HFF-Myc (cell line): ENCODE measurements around the gene PLD3.

Source experiments
- DNase-seq: peaks from one replicate; pipeline ENCODE4 v3.0.0-alpha.2; 2011; ENCODE audit warnings: low read depth; ENCODE audit errors: extremely low read depth
- H3K4me3 ChIP-seq: replicated peaks from 2 replicates; pipeline ENCODE4 v1.5.1; 2011; ENCODE audit warnings: low read depth, mild to moderate bottlenecking, control low read depth, low read length
- TF ChIP-seq, protein P1 (sequence below): IDR thresholded peaks from 2 replicates; pipeline ENCODE4 v1.5.1; 2012; ENCODE audit warnings: mild to moderate bottlenecking, low read depth, low read length, control low read depth; ENCODE audit errors: missing control alignments

The PLD3 gene

GRCh38 chr19:40418040-40418439 is 69.5 kb downstream of the PLD3 start:
- H3K4me3 ChIP-seq = no peak overlapping the region
- no peak for DNase-seq
- TF ChIP-seq, protein P1, sequence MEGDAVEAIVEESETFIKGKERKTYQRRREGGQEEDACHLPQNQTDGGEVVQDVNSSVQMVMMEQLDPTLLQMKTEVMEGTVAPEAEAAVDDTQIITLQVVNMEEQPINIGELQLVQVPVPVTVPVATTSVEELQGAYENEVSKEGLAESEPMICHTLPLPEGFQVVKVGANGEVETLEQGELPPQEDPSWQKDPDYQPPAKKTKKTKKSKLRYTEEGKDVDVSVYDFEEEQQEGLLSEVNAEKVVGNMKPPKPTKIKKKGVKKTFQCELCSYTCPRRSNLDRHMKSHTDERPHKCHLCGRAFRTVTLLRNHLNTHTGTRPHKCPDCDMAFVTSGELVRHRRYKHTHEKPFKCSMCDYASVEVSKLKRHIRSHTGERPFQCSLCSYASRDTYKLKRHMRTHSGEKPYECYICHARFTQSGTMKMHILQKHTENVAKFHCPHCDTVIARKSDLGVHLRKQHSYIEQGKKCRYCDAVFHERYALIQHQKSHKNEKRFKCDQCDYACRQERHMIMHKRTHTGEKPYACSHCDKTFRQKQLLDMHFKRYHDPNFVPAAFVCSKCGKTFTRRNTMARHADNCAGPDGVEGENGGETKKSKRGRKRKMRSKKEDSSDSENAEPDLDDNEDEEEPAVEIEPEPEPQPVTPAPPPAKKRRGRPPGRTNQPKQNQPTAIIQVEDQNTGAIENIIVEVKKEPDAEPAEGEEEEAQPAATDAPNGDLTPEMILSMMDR = no peak

DNA sequence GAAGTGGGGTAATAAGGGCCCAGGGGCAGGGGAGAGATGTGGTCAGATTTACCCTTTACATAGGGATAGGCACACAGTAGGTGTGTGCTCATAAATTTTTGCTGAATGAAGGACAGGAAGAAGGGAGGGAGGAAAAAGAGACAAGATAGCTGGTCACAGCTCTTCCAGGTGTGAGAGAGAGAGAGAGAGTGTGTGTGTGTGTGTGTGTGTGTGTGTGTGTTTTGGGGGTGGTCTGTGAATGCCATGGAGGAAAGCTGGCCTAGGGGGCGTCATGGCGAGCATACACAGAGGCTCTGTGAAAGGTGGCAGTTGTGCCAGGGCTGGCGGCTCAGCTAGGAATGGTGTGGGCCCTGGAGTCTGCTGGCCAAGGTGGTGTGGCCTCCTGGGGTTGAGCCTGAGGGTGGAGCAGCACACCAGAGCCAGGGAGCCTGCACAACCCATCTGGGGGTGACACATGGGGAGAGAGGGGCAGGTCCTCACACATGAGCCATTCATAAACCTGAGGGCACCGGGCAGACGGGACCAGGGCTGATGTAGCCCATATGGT is 70.6 kb downstream of the PLD3 start:
- DNase-seq = no peak
- TF ChIP-seq, protein P1 = no peak
- H3K4me3 ChIP-seq = no peak overlapping the region

GRCh38 chr19:40419780-40420179 is 71.3 kb downstream of the PLD3 start:
- DNase-seq = no peak
- TF ChIP-seq, protein P1 = no peak

DNA sequence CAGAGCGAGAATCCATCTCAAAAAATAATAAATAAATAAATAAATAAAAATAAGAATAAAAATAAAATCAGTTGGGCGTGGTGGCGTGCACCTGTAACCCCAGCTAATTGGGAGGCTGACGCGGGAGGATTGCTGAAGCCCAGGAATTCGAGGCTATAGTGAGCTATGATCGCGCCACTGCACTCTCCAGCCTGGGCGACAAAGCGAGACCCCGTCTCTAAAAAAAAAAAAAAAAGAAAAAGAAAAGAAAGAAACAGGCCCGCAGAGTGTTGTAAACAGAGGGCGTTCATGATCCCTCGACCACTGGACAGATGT is 71.9 kb downstream of the PLD3 start:
- TF ChIP-seq, protein P1 = no peak

More at GRCh38 chr19:40419780-40420179, 71.3 kb downstream of the PLD3 start:
- H3K4me3 ChIP-seq = no peak overlapping the region

GRCh38 chr19:40420766-40421765 is 72.6 kb downstream of the PLD3 start:
- TF ChIP-seq, protein P1 = peak; percentile 96
- H3K4me3 ChIP-seq = peak overlapping the region; percentile 55
- DNase-seq = no peak

More for the DNA sequence above, 71.9 kb downstream of the PLD3 start:
- H3K4me3 ChIP-seq = peak overlapping the region; percentile 55
- DNase-seq = no peak

GRCh38 chr19:40421993-40422747 is 73.7 kb downstream of the PLD3 start:
- no peak for DNase-seq
- TF ChIP-seq, protein P1 = no peak
- no peak overlapping the region for H3K4me3 ChIP-seq
